Activated naive CD8-positive, alpha-beta T cell treated with anti-CD3 and anti-CD28 coated beads for 36 hours (primary cell): ENCODE measurements around the gene ZNF14. TPM values are rescaled to one million over a fixed set of nuclear protein-coding genes. Genes with fewer than 3 reads are reported as not detected.
"Not testable (repeated sequence)": the region's sequence is repeated elsewhere in the genome, so short reads cannot be mapped to it uniquely, and the experiment has no call there.

Experiments used
- DNase-seq: peaks from one replicate; pipeline ENCODE4 v3.0.0; 2021
- H3K27ac Mint-ChIP-seq: one replicate; pipeline ENCODE4 v1.8.0; 2022; ENCODE audit warnings: mild to moderate bottlenecking, moderate library complexity, mixed read lengths
- H3K27me3 Mint-ChIP-seq: one replicate; pipeline ENCODE4 v1.8.0; 2022; ENCODE audit warnings: mild to moderate bottlenecking, mixed read lengths
- H3K36me3 Mint-ChIP-seq: one replicate; pipeline ENCODE4 v1.8.0; 2021; ENCODE audit warnings: mild to moderate bottlenecking, mixed read lengths
- H3K4me1 Mint-ChIP-seq: one replicate; pipeline ENCODE4 v1.8.0; 2021; ENCODE audit warnings: mixed read lengths
- H3K4me3 Mint-ChIP-seq: one replicate; pipeline ENCODE4 v1.8.0; 2022; ENCODE audit warnings: mild to moderate bottlenecking, moderate library complexity, mixed read lengths
- H3K9me3 Mint-ChIP-seq: one replicate; pipeline ENCODE4 v1.8.0; 2022; ENCODE audit warnings: mixed read lengths
- total RNA-seq, 2 experiments: library from RNA; stranded (reverse); gene quantifications; one replicate each; pipeline ENCODE4 v1.2.3, GENCODE V29; 2021

Gene ZNF14
- 1 to 10 TPM; 7.8 to 7.9 TPM for total RNA-seq

- peaks cover 19% of the 10 kb centered on the region for H3K9me3 Mint-ChIP-seq
Measured at GRCh38 chr19:19732579-19733501, at the start of gene ZNF14. ZNF14 (minus strand) TSS chr19:19733112; CDS start chr19:19732958, 154 bp downstream.

GRCh38 chr19:19781791-19782190, 48.9 kb upstream of the ZNF14 start:
- not testable (repeated sequence) for H3K4me3 Mint-ChIP-seq, DNase-seq, H3K27me3 Mint-ChIP-seq
- Mint-ChIP-seq H3K9me3 (peaks cover 54% of the 10 kb centered on the region), H3K27ac (peak overlapping the region; percentile 42), H3K4me1 (peaks cover 53% of the 10 kb centered on the region), H3K36me3 (peaks cover 89% of the 10 kb centered on the region)

More at GRCh38 chr19:19732579-19733501, at the start of gene ZNF14:
- H3K4me1 Mint-ChIP-seq = peaks cover 20% of the 10 kb centered on the region
- H3K36me3 Mint-ChIP-seq = peaks cover 42% of the 10 kb centered on the region
- peak; percentile 92 for DNase-seq
- peak within 1 kb of the TSS; percentile 98 for H3K4me3 Mint-ChIP-seq
- H3K27me3 Mint-ChIP-seq = no peaks in the 10 kb centered on the region
- H3K27ac Mint-ChIP-seq = peak within 1 kb of the TSS; percentile 97

- DNase-seq = no peak
- peak overlapping the region; percentile 62 for H3K27ac Mint-ChIP-seq
- H3K27me3 Mint-ChIP-seq = no peaks in the 10 kb centered on the region
- peak overlapping the region; percentile 54 for H3K4me3 Mint-ChIP-seq
- peaks cover 62% of the 10 kb centered on the region for H3K36me3 Mint-ChIP-seq
- H3K4me1 Mint-ChIP-seq = peaks cover 50% of the 10 kb centered on the region
- H3K9me3 Mint-ChIP-seq = peaks cover 36% of the 10 kb centered on the region
Measured at GRCh38 chr19:19778666-19779065, 45.8 kb upstream of the ZNF14 start.

- Mint-ChIP-seq H3K4me3 (peak overlapping the region; percentile 95), H3K36me3 (peaks cover 58% of the 10 kb centered on the region), H3K9me3 (peaks cover 32% of the 10 kb centered on the region), H3K27me3 (no peaks in the 10 kb centered on the region), H3K4me1 (peaks cover 47% of the 10 kb centered on the region), H3K27ac (peak overlapping the region; percentile 92)
- DNase-seq = no peak
Measured at GRCh38 chr19:19777692-19778091, 44.8 kb upstream of the ZNF14 start.

- Mint-ChIP-seq H3K27ac (peak overlapping the region; percentile 92), H3K27me3 (no peaks in the 10 kb centered on the region), H3K4me3 (peak overlapping the region; percentile 95), H3K9me3 (peaks cover 25% of the 10 kb centered on the region), H3K4me1 (peaks cover 39% of the 10 kb centered on the region), H3K36me3 (peaks cover 48% of the 10 kb centered on the region)
- DNase-seq = peak; percentile 92
Measured at GRCh38 chr19:19776206-19777008, 43.5 kb upstream of the ZNF14 start.

- Mint-ChIP-seq H3K27ac (peak overlapping the region; percentile 92), H3K27me3 (no peaks in the 10 kb centered on the region), H3K36me3 (peaks cover 45% of the 10 kb centered on the region), H3K9me3 (peaks cover 25% of the 10 kb centered on the region), H3K4me1 (peaks cover 42% of the 10 kb centered on the region), H3K4me3 (peak overlapping the region; percentile 95)
- DNase-seq = no peak
Measured at GRCh38 chr19:19775891-19776205, 42.9 kb upstream of the ZNF14 start.

GRCh38 chr19:19774354-19775033, 41.6 kb upstream of the ZNF14 start:
- Mint-ChIP-seq H3K36me3 (peaks cover 33% of the 10 kb centered on the region), H3K4me3 (no peak overlapping the region), H3K27me3 (no peaks in the 10 kb centered on the region), H3K4me1 (peaks cover 38% of the 10 kb centered on the region), H3K27ac (no peak overlapping the region), H3K9me3 (peaks cover 17% of the 10 kb centered on the region)
- DNase-seq = no peak

GRCh38 chr19:19771963-19772362, 39.1 kb upstream of the ZNF14 start:
- not testable (repeated sequence) for H3K9me3 Mint-ChIP-seq

GRCh38 chr19:19769971-19770370, 37.1 kb upstream of the ZNF14 start:
- H3K4me3 Mint-ChIP-seq, H3K27ac Mint-ChIP-seq, DNase-seq, H3K27me3 Mint-ChIP-seq, H3K9me3 Mint-ChIP-seq: not testable (repeated sequence)
- Mint-ChIP-seq H3K36me3 (peaks cover 10% of the 10 kb centered on the region), H3K4me1 (peaks cover 16% of the 10 kb centered on the region)

More at GRCh38 chr19:19771963-19772362, 39.1 kb upstream of the ZNF14 start:
- H3K4me3 Mint-ChIP-seq, DNase-seq, H3K27me3 Mint-ChIP-seq, H3K27ac Mint-ChIP-seq: not testable (repeated sequence)
- Mint-ChIP-seq H3K4me1 (peaks cover 16% of the 10 kb centered on the region), H3K36me3 (peaks cover 11% of the 10 kb centered on the region)

GRCh38 chr19:19758164-19758563, 25.3 kb upstream of the ZNF14 start:
- no peak overlapping the region for H3K27ac Mint-ChIP-seq
- peaks cover 9% of the 10 kb centered on the region for H3K36me3 Mint-ChIP-seq

GRCh38 chr19:19752760-19753403, 20.0 kb upstream of the ZNF14 start:
- no peak for DNase-seq
- no peak overlapping the region for H3K27ac Mint-ChIP-seq
- H3K4me1 Mint-ChIP-seq = no peaks in the 10 kb centered on the region
- peaks cover 2% of the 10 kb centered on the region for H3K36me3 Mint-ChIP-seq
- H3K9me3 Mint-ChIP-seq = no peaks in the 10 kb centered on the region
- no peak overlapping the region for H3K4me3 Mint-ChIP-seq
- no peaks in the 10 kb centered on the region for H3K27me3 Mint-ChIP-seq

More at GRCh38 chr19:19758164-19758563, 25.3 kb upstream of the ZNF14 start:
- no peaks in the 10 kb centered on the region for H3K9me3 Mint-ChIP-seq
- H3K4me1 Mint-ChIP-seq = no peaks in the 10 kb centered on the region
- DNase-seq = no peak
- no peaks in the 10 kb centered on the region for H3K27me3 Mint-ChIP-seq
- no peak overlapping the region for H3K4me3 Mint-ChIP-seq

GRCh38 chr19:19751846-19752245, 18.9 kb upstream of the ZNF14 start:
- no peaks in the 10 kb centered on the region for H3K4me1 Mint-ChIP-seq
- H3K27me3 Mint-ChIP-seq = no peaks in the 10 kb centered on the region
- no peak overlapping the region for H3K27ac Mint-ChIP-seq
- H3K9me3 Mint-ChIP-seq = no peaks in the 10 kb centered on the region
- no peak overlapping the region for H3K4me3 Mint-ChIP-seq
- no peak for DNase-seq
- H3K36me3 Mint-ChIP-seq = peaks cover 2% of the 10 kb centered on the region

- DNase-seq = no peak
- Mint-ChIP-seq H3K4me1 (no peaks in the 10 kb centered on the region), H3K27me3 (no peaks in the 10 kb centered on the region), H3K27ac (no peak overlapping the region), H3K36me3 (peaks cover 2% of the 10 kb centered on the region), H3K9me3 (no peaks in the 10 kb centered on the region), H3K4me3 (no peak overlapping the region)
Measured at GRCh38 chr19:19750842-19751790, 18.2 kb upstream of the ZNF14 start.
